LNCaP clone FGC (cell line): Measurements from ENCODE around the gene COL25A1.

Experiments used
- DNase-seq: peaks from one replicate; pipeline ENCODE4 v3.0.0-alpha.2; 2011; ENCODE audit warnings: low read depth
- H3K4me3 ChIP-seq: 2 replicates; pipeline ENCODE4 v1.5.1; 2011; ENCODE audit warnings: mild to moderate bottlenecking, low read depth, low read length, control low read depth
- TF ChIP-seq, protein P1 (sequence below): IDR thresholded peaks from 2 replicates; pipeline ENCODE4 v1.5.1; 2012; ENCODE audit warnings: mild to moderate bottlenecking; ENCODE audit not compliant: control insufficient read depth, insufficient read depth; ENCODE audit errors: extremely low read depth

The COL25A1 gene

DNA sequence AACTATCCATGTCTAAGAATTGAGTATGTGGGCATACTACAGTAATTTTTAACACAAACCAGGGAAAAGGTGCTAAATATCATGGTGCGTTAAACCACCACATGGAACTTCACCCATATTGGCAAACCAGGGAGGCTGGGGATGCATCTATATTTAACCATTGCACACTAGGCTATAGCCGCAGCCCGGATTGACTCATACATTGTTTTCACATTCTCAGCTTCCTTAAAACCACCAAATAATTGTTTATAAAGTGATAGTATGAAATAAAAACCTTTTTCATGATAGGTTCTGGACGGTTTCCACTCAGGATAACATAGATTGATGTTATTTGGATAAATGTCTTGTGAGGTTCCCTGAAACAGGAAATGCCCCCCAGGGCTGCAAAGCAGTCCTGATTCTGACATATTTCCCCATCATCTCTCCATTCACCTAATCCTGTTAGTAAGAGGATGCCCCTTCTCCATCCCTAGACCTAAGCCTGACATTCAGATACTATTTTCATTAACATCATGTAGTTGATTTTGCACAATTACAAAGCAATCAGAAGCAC lies 7.9 kb downstream of the COL25A1 start:
- no peak for DNase-seq
- TF ChIP-seq, protein P1, sequence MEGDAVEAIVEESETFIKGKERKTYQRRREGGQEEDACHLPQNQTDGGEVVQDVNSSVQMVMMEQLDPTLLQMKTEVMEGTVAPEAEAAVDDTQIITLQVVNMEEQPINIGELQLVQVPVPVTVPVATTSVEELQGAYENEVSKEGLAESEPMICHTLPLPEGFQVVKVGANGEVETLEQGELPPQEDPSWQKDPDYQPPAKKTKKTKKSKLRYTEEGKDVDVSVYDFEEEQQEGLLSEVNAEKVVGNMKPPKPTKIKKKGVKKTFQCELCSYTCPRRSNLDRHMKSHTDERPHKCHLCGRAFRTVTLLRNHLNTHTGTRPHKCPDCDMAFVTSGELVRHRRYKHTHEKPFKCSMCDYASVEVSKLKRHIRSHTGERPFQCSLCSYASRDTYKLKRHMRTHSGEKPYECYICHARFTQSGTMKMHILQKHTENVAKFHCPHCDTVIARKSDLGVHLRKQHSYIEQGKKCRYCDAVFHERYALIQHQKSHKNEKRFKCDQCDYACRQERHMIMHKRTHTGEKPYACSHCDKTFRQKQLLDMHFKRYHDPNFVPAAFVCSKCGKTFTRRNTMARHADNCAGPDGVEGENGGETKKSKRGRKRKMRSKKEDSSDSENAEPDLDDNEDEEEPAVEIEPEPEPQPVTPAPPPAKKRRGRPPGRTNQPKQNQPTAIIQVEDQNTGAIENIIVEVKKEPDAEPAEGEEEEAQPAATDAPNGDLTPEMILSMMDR, result no peak
- no peak overlapping the region for H3K4me3 ChIP-seq

DNA sequence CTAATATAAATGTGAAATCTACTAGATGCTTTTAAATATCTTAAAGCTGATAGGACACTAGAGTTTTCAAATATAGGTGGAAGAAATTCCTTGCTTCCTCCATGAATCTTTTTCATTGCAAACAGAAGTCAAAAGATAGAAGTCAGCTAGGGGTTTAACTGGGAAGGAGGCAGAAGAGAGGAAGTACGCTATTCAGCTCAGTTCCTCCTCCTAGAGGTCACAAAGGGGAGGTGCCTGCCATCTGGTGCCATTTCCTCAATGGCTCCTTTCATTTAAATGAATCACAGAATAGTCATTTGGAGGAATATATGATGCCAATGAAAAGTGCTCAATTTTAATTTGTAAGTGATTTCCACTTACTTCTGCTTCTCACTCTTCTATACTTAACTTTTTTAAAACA lies 8.5 kb downstream of the COL25A1 start:
- TF ChIP-seq, protein P1, result peak; percentile 48
- peak; percentile 10 for DNase-seq
- no peak overlapping the region for H3K4me3 ChIP-seq

DNA sequence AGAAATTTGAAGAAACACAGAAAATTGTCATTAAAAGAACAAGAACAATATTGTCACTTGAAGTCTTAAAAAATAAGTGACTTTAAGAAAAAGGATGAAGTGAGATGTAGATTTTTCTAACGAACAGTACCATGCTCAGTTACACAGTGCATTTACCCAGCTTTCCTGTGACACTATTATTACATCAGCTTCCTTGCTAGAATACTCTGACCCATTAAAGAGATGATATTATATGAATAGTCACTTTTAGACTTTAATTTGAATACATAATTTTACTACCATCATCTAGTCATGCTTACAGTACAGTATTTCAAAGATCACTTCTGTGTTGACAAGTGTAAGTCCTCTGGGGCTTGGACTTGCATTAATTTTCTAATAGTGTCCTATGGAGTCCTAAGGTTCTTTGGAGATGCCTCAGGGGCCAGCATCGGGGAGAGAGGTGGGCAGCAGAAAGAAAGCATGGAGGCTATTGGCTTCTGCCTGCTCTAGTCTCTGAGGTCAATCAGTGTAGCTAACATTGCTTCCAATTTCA lies 10.7 kb downstream of the COL25A1 start:
- no peak for DNase-seq
- no peak overlapping the region for H3K4me3 ChIP-seq
- TF ChIP-seq, protein P1, result no peak

DNA sequence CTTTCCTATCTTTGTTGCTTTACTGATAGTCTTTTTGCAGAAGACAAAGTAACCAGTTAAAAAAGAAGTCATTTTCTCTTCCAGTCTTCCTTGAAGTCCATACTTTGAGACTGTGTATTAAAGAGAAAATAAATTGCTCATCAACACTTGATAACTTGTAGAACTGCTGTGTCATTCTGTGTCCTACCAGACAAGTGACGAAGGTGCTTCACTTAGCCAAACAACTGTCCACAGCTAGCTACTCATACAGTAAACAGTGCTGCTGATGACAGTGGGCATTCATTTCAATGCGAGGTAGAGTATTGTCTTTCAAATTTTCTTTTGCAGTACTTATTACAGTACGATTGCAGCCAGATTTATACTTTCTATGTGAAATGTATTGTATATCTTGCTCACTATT lies 11.5 kb downstream of the COL25A1 start:
- no peak for DNase-seq
- H3K4me3 ChIP-seq, result no peak overlapping the region
- TF ChIP-seq, protein P1, result no peak

DNA sequence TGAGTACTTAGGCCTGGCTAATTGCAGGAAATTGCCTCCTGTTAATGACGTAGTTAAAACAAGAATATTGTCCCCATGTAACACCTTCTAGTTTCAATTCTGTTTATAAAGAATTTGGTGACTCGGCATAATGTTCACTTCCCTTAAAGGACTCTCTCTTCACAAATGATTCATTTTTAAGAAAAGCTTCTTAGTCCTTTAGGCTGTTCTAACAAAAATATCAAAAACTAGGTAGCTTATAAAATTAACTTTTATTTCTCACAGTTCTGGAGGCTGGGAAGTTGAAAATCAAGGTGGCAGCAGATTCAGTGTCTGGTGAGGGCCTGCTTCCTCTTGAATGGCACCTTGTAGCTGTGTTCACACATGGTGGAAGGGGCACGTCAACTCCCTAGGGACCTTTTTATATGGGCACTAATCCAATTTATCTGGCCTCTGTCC lies 23.8 kb downstream of the COL25A1 start:
- DNase-seq, result no peak
- TF ChIP-seq, protein P1, result no peak
- H3K4me3 ChIP-seq, result no peak overlapping the region

DNA sequence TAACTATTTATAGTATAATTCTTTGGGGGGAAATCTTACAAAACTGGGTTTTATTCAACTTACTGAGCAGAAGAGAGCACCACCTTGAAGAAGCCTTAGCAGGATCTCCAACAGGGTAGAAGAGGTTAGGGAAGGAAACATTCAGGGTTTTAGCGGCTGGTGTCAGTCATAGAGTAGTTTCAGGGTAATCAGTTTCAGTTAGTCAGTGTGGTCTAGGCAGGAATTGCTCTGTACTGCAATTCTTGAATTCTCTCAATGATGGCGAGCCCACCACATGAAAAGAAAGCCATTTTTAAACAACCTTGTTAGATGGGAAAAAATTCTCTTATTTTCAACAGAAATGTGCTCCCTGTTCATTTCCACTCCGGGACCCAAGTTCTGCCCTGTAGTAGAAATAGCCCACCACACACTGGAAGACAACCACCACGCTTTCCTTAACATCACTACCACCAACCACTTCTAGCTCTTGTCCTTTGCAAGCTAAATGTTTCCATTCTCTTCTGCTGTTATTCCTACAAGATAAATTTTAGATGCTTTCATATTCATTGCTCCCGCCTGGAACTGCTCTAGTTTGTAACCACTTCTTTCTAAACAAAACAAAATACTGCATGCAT lies 25.9 kb downstream of the COL25A1 start:
- no peak for DNase-seq
- TF ChIP-seq, protein P1, result no peak
- no peak overlapping the region for H3K4me3 ChIP-seq
